Kidney capillary endothelial cell (primary cell): ENCODE data around the gene UPF3A.
A peak's percentile ranks its signal among the peaks of the same experiment; 100 is the strongest.
"Not testable (repeated sequence)": the region's sequence is repeated elsewhere in the genome, so short reads cannot be mapped to it uniquely, and the experiment has no call there.

Experiments
- DNase-seq: peaks from one replicate; pipeline ENCODE4 v3.0.0-alpha.2; 2018; ENCODE audit warnings: low spot score

The UPF3A gene

GRCh38 chr13:114336457-114336856, 55.1 kb downstream of the UPF3A start:
- DNase-seq: not testable (repeated sequence)

- no peak for DNase-seq
These were observed 57.6 kb downstream of the UPF3A start for GRCh38 chr13:114338959-114339358.

DNA sequence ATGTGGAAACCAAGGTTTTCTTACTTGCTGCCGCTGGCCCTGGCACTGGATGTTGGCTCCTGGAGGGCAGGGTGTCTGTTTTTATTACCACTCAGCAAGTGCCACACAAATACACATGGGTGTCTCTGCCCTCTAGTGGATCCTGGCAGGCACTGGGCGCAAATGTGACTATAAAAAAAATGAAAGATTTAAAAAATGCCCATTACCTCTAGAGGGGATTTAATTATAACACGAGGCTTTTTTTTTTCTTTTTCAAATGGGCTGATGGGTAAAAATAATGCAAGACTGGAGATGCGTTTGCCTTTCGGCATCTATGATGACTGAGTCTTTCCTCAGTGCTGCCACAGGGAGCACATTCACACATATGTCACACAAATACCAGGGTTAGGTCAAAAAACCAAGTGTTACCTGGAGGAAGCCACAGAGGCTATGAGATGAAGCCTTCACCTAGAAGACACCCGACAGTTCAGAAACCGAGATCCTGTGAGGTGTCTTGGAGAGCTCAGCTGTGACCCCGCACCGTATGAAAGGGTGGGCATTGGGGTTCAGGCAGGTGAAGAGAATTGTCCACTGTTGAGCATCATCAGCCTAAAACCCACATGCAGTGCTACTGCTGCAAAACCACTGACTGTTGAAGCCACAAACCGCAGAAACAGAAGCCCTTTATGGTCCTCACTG, 58.6 kb downstream of the UPF3A start:
- peak; percentile 30 for DNase-seq

GRCh38 chr13:114341003-114341777, 59.8 kb downstream of the UPF3A start:
- no peak for DNase-seq

DNA sequence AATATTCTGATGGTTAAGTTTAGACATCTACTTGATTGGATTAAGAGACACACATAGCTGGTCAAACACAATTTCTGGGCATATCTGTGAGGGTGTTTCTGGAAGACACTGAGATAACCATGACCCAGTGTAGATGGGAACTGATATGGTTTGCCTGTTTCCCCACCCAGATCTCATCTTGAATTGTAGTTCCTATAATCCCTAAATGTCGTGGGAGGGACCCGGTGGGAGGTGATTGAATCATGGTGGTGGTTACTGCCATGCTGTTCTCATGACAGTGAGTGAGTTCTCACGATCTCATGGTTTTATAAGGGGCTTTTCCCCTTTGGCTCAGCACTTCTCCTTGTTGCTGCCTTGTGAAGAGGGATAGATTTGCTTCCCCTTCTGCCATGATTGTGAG, 65.9 kb downstream of the UPF3A start:
- DNase-seq: not testable (repeated sequence)

DNA sequence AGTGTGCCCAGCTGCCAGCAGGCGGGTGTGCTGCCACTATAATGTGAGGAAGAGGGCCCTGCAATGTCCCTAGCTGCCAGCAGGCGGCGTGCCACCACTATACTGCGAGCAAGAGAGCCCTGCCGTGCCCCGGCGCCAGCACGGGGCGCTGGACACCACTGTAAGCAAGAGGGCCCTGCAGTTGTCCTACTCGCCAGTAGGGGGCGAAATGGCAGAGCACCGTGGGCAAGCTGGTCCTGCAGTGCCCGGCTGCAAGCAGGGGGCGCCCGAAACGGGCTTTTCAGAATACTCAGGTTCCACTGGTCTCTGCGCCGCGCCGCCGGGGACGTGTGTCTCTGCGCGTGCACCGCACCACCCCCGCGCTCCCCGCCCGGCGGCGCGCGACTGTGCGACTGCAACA, 71.4 kb downstream of the UPF3A start:
- peak; percentile 38 for DNase-seq

DNA sequence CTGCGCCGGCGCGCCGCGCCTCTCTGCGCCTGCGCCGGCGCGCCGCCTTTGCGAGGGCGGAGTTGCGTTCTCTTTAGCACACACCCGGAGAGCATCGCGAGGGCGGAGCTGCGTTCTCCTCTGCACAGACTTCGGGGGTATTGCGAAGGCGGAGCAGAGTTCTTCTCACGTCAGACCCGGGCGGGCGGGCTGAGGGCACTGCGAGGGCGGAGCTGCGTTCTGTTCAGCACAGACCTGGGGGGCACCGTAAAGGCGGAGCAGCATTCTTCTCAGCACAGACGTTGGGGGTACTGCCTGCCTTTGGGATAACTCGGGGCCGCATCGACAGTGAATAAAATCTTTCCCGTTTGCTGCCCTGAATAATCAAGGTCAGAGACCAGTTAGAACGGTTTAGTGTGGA, 72.0 kb downstream of the UPF3A start:
- not testable (repeated sequence) for DNase-seq
